ENCODE data around the gene STARD3NL.
"Not testable (repeated sequence)": the region's sequence is repeated elsewhere in the genome, so short reads cannot be mapped to it uniquely, and the experiment has no call there.

Gene STARD3NL

DNA sequence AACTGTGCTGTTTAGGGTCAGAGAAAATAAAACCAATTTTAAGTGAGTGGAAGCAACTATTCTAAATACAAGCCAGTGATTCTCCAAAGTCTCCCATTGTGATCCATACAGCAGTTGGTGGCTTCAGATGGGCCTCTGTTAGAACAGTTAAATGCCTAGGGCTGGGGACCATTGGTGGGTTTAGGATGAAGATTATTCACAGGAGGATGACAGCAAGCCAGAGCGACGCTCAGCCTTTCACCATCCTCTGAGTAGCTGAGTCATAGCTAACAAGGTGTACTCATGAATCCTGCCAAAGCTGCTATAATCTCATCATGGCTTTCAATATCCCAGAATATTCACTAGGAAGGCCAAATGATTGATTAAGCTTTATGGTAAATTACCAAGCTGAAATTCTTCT lies 39.6 kb downstream of the STARD3NL start:
- in situ Hi-C loops (cut with MboI; ENCODE audit: low sequenced_read_pairs) = loop anchor here (10.0 to 25.0 kb wide), 2 partner anchors 113 to 305 kb away; partner anchors contain the start of genes EPDR1 and SFRP4

GRCh38 chr7:38220452-38220851 lies 42.4 kb downstream of the STARD3NL start:
- in situ Hi-C loops (cut with MboI; ENCODE audit: low sequenced_read_pairs) = loop anchor here (5.0 to 25.0 kb wide), 2 partner anchors 97 to 308 kb away; partner anchors contain the start of genes EPDR1 and SFRP4

DNA sequence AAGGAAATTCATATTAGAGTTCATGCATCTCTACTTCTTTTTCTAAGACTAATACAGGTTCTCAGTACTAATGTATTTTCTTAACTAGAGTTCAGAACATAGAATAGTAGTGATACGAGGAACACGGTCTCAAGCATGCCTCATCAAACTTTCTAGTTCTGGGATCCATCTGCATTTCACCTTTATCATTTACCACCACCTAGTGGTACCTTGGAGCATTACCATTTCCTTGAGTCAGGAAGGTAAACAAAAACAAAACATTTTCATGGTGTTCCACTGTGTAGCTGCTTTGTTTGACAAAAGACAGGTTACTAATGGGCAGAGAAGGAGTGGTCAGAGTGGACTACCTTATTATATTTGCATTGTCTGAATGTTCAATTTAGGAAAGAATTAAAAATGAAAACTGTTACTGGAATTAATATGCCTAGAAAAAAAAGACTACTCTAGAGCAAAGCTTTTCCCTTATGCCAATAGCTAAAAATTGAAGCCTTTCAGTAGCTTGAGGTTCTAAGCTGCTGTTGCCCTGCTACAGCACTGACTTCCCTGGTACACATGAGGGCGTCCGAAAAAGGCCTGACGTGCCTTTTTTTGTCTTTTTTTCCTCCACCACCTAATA lies 44.5 kb downstream of the STARD3NL start:
- in situ Hi-C loops (cut with MboI; ENCODE audit: low sequenced_read_pairs) = loop anchor here (5.0 to 25.0 kb wide), 2 partner anchors 95 to 310 kb away; partner anchors contain the start of genes EPDR1 and SFRP4

- in situ Hi-C loops (cut with MboI; ENCODE audit: low sequenced_read_pairs) = loop anchor here (5.0 to 25.0 kb wide), 2 partner anchors 94 to 311 kb away; partner anchors contain the start of genes EPDR1 and SFRP4
Measured at GRCh38 chr7:38223306-38223705, 45.3 kb downstream of the STARD3NL start.

DNA sequence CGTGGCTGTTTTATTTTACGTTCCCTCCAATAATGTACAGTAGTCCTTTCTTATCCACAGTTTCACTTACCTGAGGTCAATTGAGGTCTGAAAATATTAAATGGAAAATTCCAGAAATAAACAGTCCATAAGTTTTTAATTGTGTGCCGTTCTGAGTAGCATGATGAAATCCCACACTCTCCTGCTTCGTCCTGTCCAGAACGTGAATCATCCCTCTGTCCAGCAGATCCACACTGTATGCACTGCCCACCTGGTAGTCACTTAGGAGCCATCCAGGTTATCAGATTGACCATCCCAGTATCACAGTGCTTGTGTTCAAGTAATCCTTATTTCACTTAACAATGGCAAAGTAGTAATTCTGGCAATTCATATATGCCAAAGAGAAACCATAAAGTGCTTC lies 46.3 kb downstream of the STARD3NL start:
- in situ Hi-C loops (cut with MboI; ENCODE audit: low sequenced_read_pairs) = loop anchor here (5.0 to 25.0 kb wide), 2 partner anchors 93 to 312 kb away; partner anchors contain the start of genes EPDR1 and SFRP4

DNA sequence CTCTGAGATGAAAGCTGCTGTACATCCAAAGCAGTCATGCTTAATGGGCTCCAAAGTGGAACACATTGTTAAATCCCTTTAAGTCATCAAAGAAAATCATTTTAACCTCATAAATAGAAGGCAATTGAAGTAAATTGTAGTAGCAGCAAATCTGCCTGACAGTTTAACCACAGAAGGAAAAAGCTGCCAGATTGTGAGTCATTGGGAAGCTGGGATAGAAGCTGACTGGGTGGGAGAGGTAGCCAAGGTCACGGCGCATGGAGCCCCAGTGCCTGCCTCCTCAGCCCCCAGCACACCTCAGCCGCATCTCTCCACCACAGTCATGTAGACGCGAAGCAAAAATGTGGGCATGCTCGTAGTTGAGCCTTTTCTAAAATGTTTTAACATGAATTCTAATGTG lies 51.3 kb downstream of the STARD3NL start:
- in situ Hi-C loops (cut with MboI; ENCODE audit: low sequenced_read_pairs) = no loop called here

- in situ Hi-C loops (cut with MboI; ENCODE audit: low sequenced_read_pairs) = no loop called here
Measured at GRCh38 chr7:38229884-38230642, 52.0 kb downstream of the STARD3NL start.

- in situ Hi-C loops (cut with MboI; ENCODE audit: low sequenced_read_pairs) = no loop called here
Measured at GRCh38 chr7:38232502-38233366, 54.7 kb downstream of the STARD3NL start.

DNA sequence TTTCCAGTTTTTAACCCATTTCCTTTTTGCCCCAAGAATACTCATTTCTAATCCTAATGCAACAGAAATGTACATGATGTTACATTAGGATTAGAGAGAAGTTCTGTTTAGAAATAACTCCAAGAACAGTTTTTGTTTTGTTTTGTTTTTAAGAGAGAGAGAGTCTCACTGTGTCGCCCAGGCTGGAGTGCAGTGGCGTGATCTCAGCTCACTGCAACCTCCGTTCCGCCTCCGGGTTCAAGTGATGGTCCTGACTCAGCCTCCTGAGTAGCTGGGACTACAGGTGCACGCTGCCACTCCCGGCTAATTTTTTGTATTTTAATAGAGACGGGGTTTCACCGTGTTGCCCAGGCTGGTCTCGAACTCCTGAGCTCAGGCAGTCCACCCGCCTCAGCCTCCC lies 56.7 kb downstream of the STARD3NL start:
- in situ Hi-C loops (cut with MboI; ENCODE audit: low sequenced_read_pairs) = not testable (repeated sequence)

DNA sequence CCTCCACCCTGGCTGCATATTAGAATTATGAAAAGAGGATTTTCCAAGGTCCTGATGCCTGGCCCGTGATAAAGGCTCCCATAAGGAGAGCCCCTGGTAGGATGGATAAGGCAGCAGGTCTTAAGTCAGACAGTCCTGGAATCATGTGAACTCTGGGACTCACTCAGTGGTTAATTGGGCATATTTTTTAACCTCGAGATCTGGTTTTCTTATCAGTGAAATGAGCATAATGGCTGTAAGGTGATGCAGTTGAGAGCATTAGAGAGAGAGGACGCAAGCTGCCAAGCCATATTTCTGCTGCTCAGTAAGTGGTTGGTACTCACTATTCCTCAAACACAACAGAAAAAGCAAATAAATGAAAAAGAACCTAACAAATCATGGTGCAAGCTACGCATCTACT lies 57.6 kb downstream of the STARD3NL start:
- in situ Hi-C loops (cut with MboI; ENCODE audit: low sequenced_read_pairs) = no loop called here

GRCh38 chr7:38239129-38239528 lies 61.1 kb downstream of the STARD3NL start:
- in situ Hi-C loops (cut with MboI; ENCODE audit: low sequenced_read_pairs) = not testable (repeated sequence)

DNA sequence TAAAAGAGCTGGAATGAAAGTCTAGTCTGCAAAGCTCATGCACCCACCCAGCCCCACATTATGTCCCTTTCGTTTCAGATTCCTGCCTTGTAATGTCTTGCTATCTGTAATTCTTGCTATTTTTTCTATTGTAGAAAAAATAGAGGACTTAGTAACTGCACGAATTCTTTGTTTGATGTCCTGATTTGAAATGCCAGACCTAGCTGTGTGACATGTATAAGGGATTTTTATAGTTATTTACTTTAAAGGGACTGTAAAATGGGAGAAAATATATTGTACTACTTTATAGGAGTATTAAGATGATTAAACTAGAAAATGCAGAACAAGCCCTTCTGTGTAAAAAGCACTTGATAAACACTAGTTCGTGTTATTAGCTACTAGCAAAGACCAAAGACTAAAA lies 63.0 kb downstream of the STARD3NL start:
- in situ Hi-C loops (cut with MboI; ENCODE audit: low sequenced_read_pairs) = no loop called here

GRCh38 chr7:38242814-38243213 lies 64.8 kb downstream of the STARD3NL start:
- in situ Hi-C loops (cut with MboI; ENCODE audit: low sequenced_read_pairs) = no loop called here

GRCh38 chr7:38243345-38243744 lies 65.3 kb downstream of the STARD3NL start:
- in situ Hi-C loops (cut with MboI; ENCODE audit: low sequenced_read_pairs) = not testable (repeated sequence)

GRCh38 chr7:38244516-38244915 lies 66.5 kb downstream of the STARD3NL start:
- in situ Hi-C loops (cut with MboI; ENCODE audit: low sequenced_read_pairs) = no loop called here

DNA sequence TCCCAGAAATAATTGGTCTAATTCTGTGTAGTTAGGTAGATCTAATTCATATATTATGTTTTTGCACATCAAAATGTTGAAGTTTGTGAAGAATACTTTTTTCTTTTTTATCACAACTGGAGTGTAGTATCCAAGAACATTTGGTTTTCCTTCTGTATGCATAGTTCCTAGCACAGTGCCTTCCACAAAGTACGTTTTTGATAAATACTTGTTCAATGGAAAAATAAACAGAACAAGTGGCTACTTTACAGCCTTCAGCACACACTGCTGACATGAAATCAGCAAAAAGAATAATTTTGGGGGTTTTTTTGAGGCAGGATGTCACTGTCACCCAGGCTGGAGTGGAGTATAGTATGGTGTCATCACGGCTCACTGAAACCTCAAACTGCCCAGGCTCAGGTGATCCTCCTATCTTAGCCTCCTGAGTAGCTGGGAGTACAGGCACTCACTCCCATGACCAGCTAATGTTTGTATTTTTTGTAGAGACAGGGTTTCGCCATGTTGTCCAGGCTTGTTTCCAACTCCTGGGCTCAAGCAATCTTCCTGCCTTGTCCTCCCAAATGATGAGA lies 67.4 kb downstream of the STARD3NL start:
- in situ Hi-C loops (cut with MboI; ENCODE audit: low sequenced_read_pairs) = no loop called here

DNA sequence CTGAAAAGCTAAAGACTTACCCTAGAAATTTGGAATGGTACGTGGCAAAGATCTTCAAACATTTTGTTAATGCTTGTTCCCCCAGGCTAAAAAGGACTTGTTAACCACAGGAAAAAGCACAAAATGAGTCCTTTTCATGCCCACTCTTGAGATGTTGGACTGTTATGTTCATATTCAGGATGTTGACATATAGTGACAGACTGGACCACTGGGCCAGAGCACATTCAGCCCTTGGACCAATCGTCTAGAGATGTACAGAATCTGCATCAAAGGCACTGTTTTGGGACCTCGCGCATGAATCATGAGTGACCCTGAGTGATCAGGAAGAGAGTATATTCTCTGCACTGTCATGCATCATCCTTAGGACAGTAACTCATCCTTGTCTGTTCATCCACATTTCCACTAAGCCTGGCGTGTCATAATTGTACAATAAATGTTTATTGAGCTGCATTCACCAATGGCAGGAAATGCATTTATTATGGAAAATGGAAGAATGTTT lies 70.1 kb downstream of the STARD3NL start:
- in situ Hi-C loops (cut with MboI; ENCODE audit: low sequenced_read_pairs) = no loop called here

DNA sequence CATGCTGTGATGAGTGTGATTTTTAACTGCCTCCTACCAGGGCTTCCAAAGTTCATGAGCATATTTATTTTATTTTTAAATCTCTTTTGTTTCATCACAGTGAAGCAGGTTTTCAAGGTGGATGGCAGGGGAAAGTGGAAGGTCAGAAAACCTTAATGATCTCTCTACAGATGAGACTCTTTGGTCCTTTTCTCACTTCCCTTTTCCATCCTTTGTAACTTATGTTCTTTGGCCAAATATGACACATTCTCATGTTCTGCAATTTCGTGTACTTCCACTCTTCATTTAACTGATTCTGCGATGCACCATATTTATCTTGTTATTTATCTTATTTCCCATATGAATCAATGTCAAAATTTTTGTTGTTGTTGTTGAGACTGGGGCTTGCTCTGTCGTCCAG lies 71.8 kb downstream of the STARD3NL start:
- in situ Hi-C loops (cut with MboI; ENCODE audit: low sequenced_read_pairs) = not testable (repeated sequence)

DNA sequence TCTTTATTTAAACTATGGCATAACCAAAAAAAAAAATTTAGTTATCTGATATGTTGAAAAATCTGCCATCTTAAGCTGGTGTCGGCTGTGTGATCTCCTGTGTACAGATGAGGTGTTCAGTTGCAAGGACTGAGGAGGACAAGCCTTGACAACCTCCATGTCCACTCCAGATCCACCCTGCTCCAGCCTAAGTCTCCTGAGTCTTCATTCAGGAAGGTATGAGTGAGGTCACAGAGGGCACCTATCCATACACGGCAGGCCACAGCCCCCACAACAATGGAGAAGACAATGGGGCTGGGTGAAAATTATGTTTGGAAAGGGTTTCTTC lies 79.3 kb downstream of the STARD3NL start:
- in situ Hi-C loops (cut with MboI; ENCODE audit: low sequenced_read_pairs) = no loop called here

GRCh38 chr7:38259157-38259556 lies 81.1 kb downstream of the STARD3NL start:
- in situ Hi-C loops (cut with MboI; ENCODE audit: low sequenced_read_pairs) = not testable (repeated sequence)

DNA sequence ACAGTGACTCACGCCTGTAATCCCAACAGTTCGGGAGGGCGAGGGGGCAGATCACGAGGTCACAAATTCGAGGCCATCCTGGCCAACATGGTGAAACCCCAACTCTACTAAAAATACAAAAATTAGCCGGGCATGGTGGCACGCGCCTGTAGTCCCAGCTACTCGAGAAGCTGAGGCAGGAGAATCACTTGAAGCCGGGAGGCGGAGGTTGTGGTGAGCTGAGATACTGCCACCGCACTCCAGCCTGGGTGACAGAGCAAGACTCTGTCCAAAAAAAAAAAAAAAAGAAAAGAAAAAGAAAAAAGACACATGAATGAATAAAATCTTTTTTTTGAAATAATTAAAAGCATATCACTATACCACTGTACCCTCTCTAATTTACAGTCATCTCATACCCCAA lies 83.6 kb downstream of the STARD3NL start:
- in situ Hi-C loops (cut with MboI; ENCODE audit: low sequenced_read_pairs) = not testable (repeated sequence)

All from HL-60/S4 treated with retinoic acid at 250 ng/mL for 4 days and 3 days (cell line).